A549 (cell line): ENCODE results near the gene TMUB2.

Experiments
- CTCF ChIP-seq: fragments of >200 bp; sonication (Bioruptor Twin); formaldehyde crosslinking; IDR thresholded peaks from 3 replicates; pipeline ENCODE4 v1.5.1; 2016
- FOSL2 ChIP-seq, 2 experiments: fragments of 450-650 bp in 1 of 2; fragments of >200 bp in 1 of 2; sonication (Bioruptor Twin) in 1 of 2; formaldehyde crosslinking; IDR thresholded peaks; 2 replicates each; pipeline versions ENCODE4 v1.5.0 to v1.6.1; 2016 to 2020; ENCODE audit warnings: mild to moderate bottlenecking in 1 of 2, moderate library complexity in 1 of 2

DNA sequence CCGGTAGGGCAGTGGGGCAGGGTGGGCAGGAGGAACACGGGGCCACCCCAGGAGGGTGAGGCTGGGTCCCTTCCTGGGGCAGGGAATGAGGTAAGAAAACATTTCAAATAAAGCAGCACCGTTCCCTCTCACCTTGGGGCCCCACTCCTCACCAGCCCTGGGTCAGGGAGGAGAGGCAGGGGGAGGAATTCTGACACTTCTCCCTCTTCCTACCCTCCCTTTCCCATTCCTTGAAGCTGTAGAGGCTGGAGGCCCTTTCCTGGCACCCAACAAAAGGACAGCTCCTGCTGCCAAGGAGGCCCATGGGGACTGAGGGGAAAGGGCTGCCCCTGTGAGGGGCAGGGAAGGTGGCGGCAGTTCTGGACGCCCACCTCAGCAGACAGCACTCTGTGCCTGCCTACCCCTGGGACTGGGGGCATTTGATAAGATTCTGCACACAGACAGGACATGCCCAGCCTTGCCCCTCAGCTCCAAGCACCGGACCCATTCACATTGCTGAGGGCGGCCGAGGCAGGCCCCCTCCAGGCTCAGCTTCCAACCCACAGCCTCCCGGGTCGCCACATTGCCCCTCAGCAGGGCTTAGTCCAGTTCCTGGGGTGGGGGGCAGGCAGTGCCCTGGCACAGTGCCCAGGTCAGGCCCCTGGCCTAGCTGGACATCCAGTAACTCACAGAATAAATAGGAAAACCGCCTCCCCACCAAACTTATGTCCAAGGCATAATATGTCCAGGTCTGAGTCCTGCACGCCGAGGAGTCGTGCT, 6.7 kb downstream of the TMUB2 start:
- TF ChIP-seq CTCF (no peak), FOSL2 (IDR thresholded peaks at IDR 0.05) (no peak), FOSL2 (CRISPR knock-in tag; IDR thresholded peaks at IDR 0.05) (no peak)
